GM23338 (cell line): ENCODE results near the gene LRTM2.

ENCODE experiments used
- CREB1 ChIP-seq: fragments of 250-450 bp; sonication (Bioruptor Pico); IDR thresholded peaks from 2 replicates; pipeline ENCODE4 v1.5.0; 2020; ENCODE audit warnings: low read depth, mild to moderate bottlenecking, moderate library complexity
- CTCF ChIP-seq, 2 experiments: fragments of 200-600 bp in 1 of 2; sonication (generic) in 1 of 2; conservative IDR thresholded peaks; 2 replicates each; pipeline versions ENCODE4 v1.5.1 to v1.6.1; 2016 to 2017; ENCODE audit warnings: antibody characterized with exemption in 2 of 2, low read depth in 2 of 2, mild to moderate bottlenecking in 2 of 2, moderate library complexity in 1 of 2
- ETS1 ChIP-seq: IDR thresholded peaks from 2 replicates; pipeline ENCODE4 v1.6.1; 2016; ENCODE audit warnings: antibody characterized with exemption
- EZH2 ChIP-seq: fragments of 200-600 bp; sonication (generic); IDR thresholded peaks from one replicate; pipeline ENCODE4 v1.8.0; 2017; ENCODE audit warnings: antibody characterized with exemption, mild to moderate bottlenecking, low read depth; ENCODE audit not compliant: unreplicated experiment
- EZH2phosphoT487 ChIP-seq: fragments of 200-600 bp; sonication (generic); IDR thresholded peaks from one replicate; pipeline ENCODE4 v1.8.1; 2018; ENCODE audit warnings: antibody characterized with exemption; ENCODE audit not compliant: unreplicated experiment
- JUNB ChIP-seq: IDR thresholded peaks from one replicate; pipeline ENCODE4 v1.6.1; 2016; ENCODE audit warnings: antibody characterized with exemption; ENCODE audit not compliant: unreplicated experiment
- NANOG ChIP-seq: IDR thresholded peaks from 2 replicates; pipeline ENCODE4 v1.6.1; 2016; ENCODE audit warnings: antibody characterized with exemption, borderline replicate concordance
- POLR2AphosphoS5 ChIP-seq: IDR thresholded peaks from 2 replicates; pipeline ENCODE4 v1.6.1; 2016; ENCODE audit warnings: antibody characterized with exemption, low read depth
- STAT1 ChIP-seq: IDR thresholded peaks from one replicate; pipeline ENCODE4 v1.6.1; 2016; ENCODE audit warnings: antibody characterized with exemption; ENCODE audit not compliant: unreplicated experiment
- ZNF114 ChIP-seq: fragments of 250-450 bp; sonication (Bioruptor Pico); IDR thresholded peaks from 2 replicates; pipeline ENCODE4 v1.5.0; 2020; ENCODE audit warnings: mild to moderate bottlenecking, moderate library complexity
- TF ChIP-seq, protein P1 (sequence below): IDR thresholded peaks from one replicate; pipeline ENCODE4 v1.6.1; 2018; ENCODE audit warnings: antibody characterized with exemption; ENCODE audit not compliant: unreplicated experiment

DNA sequence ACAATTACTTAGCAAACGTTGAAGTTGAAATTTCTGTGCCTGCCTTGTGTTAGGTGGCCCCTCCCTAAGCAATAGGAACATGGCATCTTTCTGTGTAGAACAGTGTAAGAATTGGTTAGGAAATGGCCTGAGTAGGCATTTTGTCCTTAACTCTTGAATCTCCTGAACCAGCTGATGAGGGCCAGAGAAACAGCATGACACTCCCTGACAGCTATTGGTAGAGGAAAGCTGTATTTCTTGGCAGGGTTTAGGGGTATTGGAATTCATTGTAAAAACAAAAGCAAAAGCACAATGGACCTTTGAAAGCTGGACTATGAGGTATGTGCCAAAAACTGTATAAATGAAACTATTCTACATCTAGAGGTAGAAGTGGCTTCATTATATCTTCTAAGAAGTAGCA lies 40.6 kb upstream of the LRTM2 start:
- TF ChIP-seq CTCF (conservative IDR thresholded peaks at IDR 0.05; ENCODE audit: low read depth in 2 of 2) (no peak), CREB1 (CRISPR knock-in tag) (no peak), ETS1 (no peak), POLR2AphosphoS5 (no peak), EZH2 (no peak), STAT1 (no peak), EZH2phosphoT487 (no peak), JUNB (no peak), NANOG (no peak), ZNF114 (no peak)
- TF ChIP-seq, protein P1, sequence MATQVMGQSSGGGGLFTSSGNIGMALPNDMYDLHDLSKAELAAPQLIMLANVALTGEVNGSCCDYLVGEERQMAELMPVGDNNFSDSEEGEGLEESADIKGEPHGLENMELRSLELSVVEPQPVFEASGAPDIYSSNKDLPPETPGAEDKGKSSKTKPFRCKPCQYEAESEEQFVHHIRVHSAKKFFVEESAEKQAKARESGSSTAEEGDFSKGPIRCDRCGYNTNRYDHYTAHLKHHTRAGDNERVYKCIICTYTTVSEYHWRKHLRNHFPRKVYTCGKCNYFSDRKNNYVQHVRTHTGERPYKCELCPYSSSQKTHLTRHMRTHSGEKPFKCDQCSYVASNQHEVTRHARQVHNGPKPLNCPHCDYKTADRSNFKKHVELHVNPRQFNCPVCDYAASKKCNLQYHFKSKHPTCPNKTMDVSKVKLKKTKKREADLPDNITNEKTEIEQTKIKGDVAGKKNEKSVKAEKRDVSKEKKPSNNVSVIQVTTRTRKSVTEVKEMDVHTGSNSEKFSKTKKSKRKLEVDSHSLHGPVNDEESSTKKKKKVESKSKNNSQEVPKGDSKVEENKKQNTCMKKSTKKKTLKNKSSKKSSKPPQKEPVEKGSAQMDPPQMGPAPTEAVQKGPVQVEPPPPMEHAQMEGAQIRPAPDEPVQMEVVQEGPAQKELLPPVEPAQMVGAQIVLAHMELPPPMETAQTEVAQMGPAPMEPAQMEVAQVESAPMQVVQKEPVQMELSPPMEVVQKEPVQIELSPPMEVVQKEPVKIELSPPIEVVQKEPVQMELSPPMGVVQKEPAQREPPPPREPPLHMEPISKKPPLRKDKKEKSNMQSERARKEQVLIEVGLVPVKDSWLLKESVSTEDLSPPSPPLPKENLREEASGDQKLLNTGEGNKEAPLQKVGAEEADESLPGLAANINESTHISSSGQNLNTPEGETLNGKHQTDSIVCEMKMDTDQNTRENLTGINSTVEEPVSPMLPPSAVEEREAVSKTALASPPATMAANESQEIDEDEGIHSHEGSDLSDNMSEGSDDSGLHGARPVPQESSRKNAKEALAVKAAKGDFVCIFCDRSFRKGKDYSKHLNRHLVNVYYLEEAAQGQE: no peak
